ENCODE results near the gene CASQ2.

- TF ChIP-seq EZH2 (IDR thresholded peaks at IDR 0.05; ENCODE audit: borderline replicate concordance, low read depth, low read length, severe bottlenecking): no peak
- TF ChIP-seq CTCF (IDR thresholded peaks at IDR 0.05; ENCODE audit: extremely low read depth in 1 of 2, insufficient read depth in 1 of 2, low read depth in 1 of 2, low read length in 2 of 2): no peak
- no peak for TF ChIP-seq POLR2A (IDR thresholded peaks at IDR 0.05; ENCODE audit: low read depth, low read length)
- no peak for TF ChIP-seq MYC (IDR thresholded peaks at IDR 0.05; ENCODE audit: low read depth, low read length)
- TF ChIP-seq JUN (IDR thresholded peaks at IDR 0.05; ENCODE audit: borderline replicate concordance, insufficient read depth, insufficient read length, low read depth): no peak
- TF ChIP-seq POLR2AphosphoS5 (IDR thresholded peaks at IDR 0.05; ENCODE audit: insufficient read depth, low read depth, low read length): no peak
- no peak for TF ChIP-seq MAX (IDR thresholded peaks at IDR 0.05; ENCODE audit: insufficient read depth, insufficient read length)
- TF ChIP-seq GATA2 (IDR thresholded peaks at IDR 0.05; ENCODE audit: insufficient read depth, insufficient read length, low read depth, low read length): no peak
- TF ChIP-seq FOS (IDR thresholded peaks at IDR 0.05; ENCODE audit: borderline replicate concordance, insufficient read depth, low read length): no peak
Measured at GRCh38 chr1:115701090-115701489, 67.4 kb downstream of the CASQ2 start.

Data from endothelial cell of umbilical vein (primary cell).